Activated CD4-positive, alpha-beta T cell treated with anti-CD3 and anti-CD28 coated beads, Interleukin-2, Interleukin-6, amounts not matched to agents 100 ng/mL and 50 ng/mL, durations not matched to agents 16 hours and 8 hours (primary cell): ENCODE measurements around the gene NDUFB2.

Experiments
- DNase-seq: peaks from one replicate; pipeline ENCODE4 v3.0.0-alpha.2; 2020

NDUFB2 gene

GRCh38 chr7:140745266-140746058 lies 49.0 kb downstream of the NDUFB2 start:
- no peak for DNase-seq

DNA sequence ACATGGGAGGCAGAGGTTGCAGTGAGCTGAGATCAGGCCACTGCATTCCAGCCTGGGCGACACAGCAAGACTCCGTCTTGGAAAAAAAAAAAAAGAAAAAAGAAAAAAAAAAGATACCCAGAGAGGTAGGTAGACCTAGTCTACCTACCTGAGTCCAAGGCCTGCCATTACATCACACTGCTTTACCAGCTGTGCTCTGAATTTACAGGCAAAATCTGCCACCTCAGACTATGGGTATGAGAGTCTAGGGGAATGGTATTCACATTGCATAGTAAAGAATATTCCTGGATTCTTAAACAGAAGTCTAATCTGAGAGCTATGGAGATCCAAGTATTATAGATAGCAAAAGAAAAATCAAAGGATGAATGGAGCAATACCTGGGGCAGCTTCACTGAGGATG lies 50.2 kb downstream of the NDUFB2 start:
- DNase-seq = no peak

GRCh38 chr7:140752533-140752932 lies 56.0 kb downstream of the NDUFB2 start:
- no peak for DNase-seq

DNA sequence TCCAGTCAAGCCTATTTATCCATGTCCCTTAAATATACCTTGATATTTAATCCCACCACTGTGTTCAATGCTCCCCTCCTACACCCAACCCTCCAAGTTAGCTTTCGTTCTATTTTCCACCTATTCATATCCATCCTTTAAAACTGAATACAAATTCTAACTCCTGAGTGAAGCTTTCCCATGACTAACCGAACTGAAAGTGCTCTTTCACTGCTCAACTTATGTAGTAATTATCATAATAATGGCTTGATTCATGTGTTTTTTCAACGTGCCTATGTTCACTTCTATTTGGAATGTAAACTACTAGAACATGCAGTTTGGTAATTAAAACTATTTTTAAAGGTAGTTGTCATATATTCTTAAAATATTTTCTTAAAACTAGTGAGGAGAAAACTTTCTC lies 58.0 kb downstream of the NDUFB2 start:
- no peak for DNase-seq
